Keratinocyte (primary cell): ENCODE data around the gene OTOG. TPM values are rescaled to one million over a fixed set of nuclear protein-coding genes. Genes with fewer than 3 reads are reported as not detected.

Experiments used
- DNase-seq: peaks from one replicate; pipeline ENCODE4 v3.0.0-alpha.2; 2011; ENCODE audit warnings: low read depth, missing footprints, low spot score
- FAIRE-seq: peaks from 2 replicates; lab custom pipeline; 2011; peaks lifted over from hg19 to GRCh38; lab: Jason Lieb, UNC
- H2AFZ ChIP-seq: 2 replicates; pipeline ENCODE4 v1.6.0; 2012; ENCODE audit warnings: low read length, control low read depth, inconsistent platforms; ENCODE audit not compliant: control insufficient read depth
- H3K27ac ChIP-seq: 2 replicates; pipeline ENCODE4 v1.5.1; 2011; ENCODE audit warnings: low read length; ENCODE audit not compliant: control insufficient read depth, insufficient read depth
- H3K27me3 ChIP-seq: 3 replicates; pipeline ENCODE4 v1.6.0; 2011; ENCODE audit warnings: low read length; ENCODE audit not compliant: control insufficient read depth, insufficient read depth; ENCODE audit errors: extremely low read depth
- H3K36me3 ChIP-seq, 2 experiments: 2 replicates in 1 of 2; 3 replicates in 1 of 2; pipeline ENCODE4 v1.5.1; 2011; ENCODE audit warnings: low read length in 2 of 2, mild to moderate bottlenecking in 1 of 2; ENCODE audit not compliant: control insufficient read depth in 2 of 2, insufficient read depth in 2 of 2; ENCODE audit errors: extremely low read depth in 1 of 2
- H3K4me1 ChIP-seq: 3 replicates; pipeline ENCODE4 v1.5.1; 2011; ENCODE audit warnings: low read length; ENCODE audit not compliant: control insufficient read depth, insufficient read depth; ENCODE audit errors: extremely low read depth
- H3K4me2 ChIP-seq: 3 replicates; pipeline ENCODE4 v1.6.0; 2011; ENCODE audit warnings: low read depth, low read length; ENCODE audit not compliant: control insufficient read depth, insufficient read depth; ENCODE audit errors: extremely low read depth
- H3K4me3 ChIP-seq, 3 experiments: fragments of 200-600 bp in 1 of 3; sonication (generic) in 1 of 3; 2 replicates in 2 of 3; 3 replicates in 1 of 3; pipeline ENCODE4 v1.5.1; 2011 to 2016; ENCODE audit warnings: low read length in 3 of 3, mild to moderate bottlenecking in 3 of 3, control low read depth in 2 of 3, inconsistent platforms in 1 of 3, low read depth in 1 of 3, mixed read lengths in 1 of 3, mixed run types in 1 of 3, moderate library complexity in 1 of 3; ENCODE audit not compliant: control insufficient read depth in 2 of 3, insufficient read depth in 2 of 3; ENCODE audit errors: extremely low read depth in 1 of 3
- H3K79me2 ChIP-seq: 2 replicates; pipeline ENCODE4 v1.6.0; 2012; ENCODE audit warnings: low read length; ENCODE audit not compliant: control insufficient read depth, insufficient read depth
- H3K9ac ChIP-seq: 3 replicates; pipeline ENCODE4 v1.6.0; 2011; ENCODE audit warnings: low read length; ENCODE audit not compliant: control insufficient read depth, insufficient read depth; ENCODE audit errors: extremely low read depth
- H3K9me1 ChIP-seq: 3 replicates; pipeline ENCODE4 v1.6.0; 2011; ENCODE audit warnings: low read length; ENCODE audit not compliant: control insufficient read depth, insufficient read depth; ENCODE audit errors: extremely low read depth
- H3K9me3 ChIP-seq: 2 replicates; pipeline ENCODE4 v1.5.1; 2012; ENCODE audit warnings: low read depth, low read length; ENCODE audit not compliant: control insufficient read depth
- H4K20me1 ChIP-seq: 3 replicates; pipeline ENCODE4 v1.6.0; 2011; ENCODE audit warnings: low read length; ENCODE audit not compliant: control insufficient read depth, insufficient read depth; ENCODE audit errors: extremely low read depth
- CTCF ChIP-seq, 3 experiments: IDR thresholded peaks in 1 of 3; conservative IDR thresholded peaks in 1 of 3; optimal IDR thresholded peaks in 1 of 3; 2 replicates in 2 of 3; 3 replicates in 1 of 3; pipeline versions ENCODE3 to v1.5.1; 2011; ENCODE audit warnings: low read length in 3 of 3, mild to moderate bottlenecking in 3 of 3, moderate library complexity in 2 of 3, control low read depth in 1 of 3, inconsistent platforms in 1 of 3; ENCODE audit not compliant: insufficient read depth in 2 of 3; ENCODE audit errors: extremely low read depth in 1 of 3
- EZH2 ChIP-seq: IDR thresholded peaks from one replicate; pipeline ENCODE4 v1.6.1; 2012; ENCODE audit warnings: inconsistent platforms, mild to moderate bottlenecking, low read length, moderate library complexity
- dilution Hi-C: fragments of 300-500 bp; cut with MboI; formaldehyde crosslinking; loops from one replicate; pipeline ENCODE4 v1.7.0; 2020; ENCODE audit warnings: low sequenced_read_pairs; ENCODE audit not compliant: extremely low pct_ligation_motif_present
- polyA plus RNA-seq, 5 experiments: library from polyadenylated mRNA; depleted of rRNA in 3 of 5; stranded (reverse) in 3 of 5; stranded (forward) in 1 of 5; unstranded in 1 of 5; fragments of >200 nt; gene quantifications; 1 replicate in 1 of 5; 2 replicates in 3 of 5; 3 replicates in 1 of 5; pipeline versions ENCODE4 v1.2.1 to v1.2.3, GENCODE V29; 2011 to 2012; ENCODE audit warnings: missing spikeins in 2 of 5, low read depth in 1 of 5, low replicate concordance in 1 of 5

OTOG gene
- polyA plus RNA-seq, 1 donor (not counting 4 experiments of a cell fraction or from before 2014, with no cell fraction given): not detected

- Histone ChIP-seq H3K79me2 (no peaks in the 10 kb centered on the region), H3K27me3 (peaks cover 17% of the 10 kb centered on the region), H2AFZ (no peak overlapping the region), H3K36me3 (no peaks in the 10 kb centered on the region), H3K4me3 (no peak overlapping the region), H3K27ac (no peak overlapping the region), H4K20me1 (no peaks in the 10 kb centered on the region), H3K4me1 (no peaks in the 10 kb centered on the region), H3K9ac (no peak overlapping the region), H3K4me2 (no peak overlapping the region), H3K9me3 (no peaks in the 10 kb centered on the region), H3K9me1 (no peaks in the 10 kb centered on the region)
- dilution Hi-C loops: no loop called here
- TF ChIP-seq CTCF (optimal IDR thresholded peaks at IDR 0.05 in 1 of 3, IDR thresholded peaks at IDR 0.05 in 1 of 3, conservative IDR thresholded peaks at IDR 0.05 in 1 of 3; ENCODE audit: extremely low read depth in 1 of 3, insufficient read depth in 2 of 3, low read length in 3 of 3) (no peak), EZH2 (no peak)
- FAIRE-seq (no peak), DNase-seq (no peak)
These were observed 106.6 kb downstream of the OTOG start for GRCh38 chr11:17653611-17654010.

GRCh38 chr11:17655682-17656081 lies 108.6 kb downstream of the OTOG start:
- dilution Hi-C loops: no loop called here
- TF ChIP-seq EZH2 (no peak), CTCF (optimal IDR thresholded peaks at IDR 0.05 in 1 of 3, IDR thresholded peaks at IDR 0.05 in 1 of 3, conservative IDR thresholded peaks at IDR 0.05 in 1 of 3; ENCODE audit: extremely low read depth in 1 of 3, insufficient read depth in 2 of 3, low read length in 3 of 3) (no peak)

More at GRCh38 chr11:17655682-17656081, 108.6 kb downstream of the OTOG start:
- H3K9me3 ChIP-seq: no peaks in the 10 kb centered on the region
- H3K4me2 ChIP-seq: no peak overlapping the region
- peaks cover 6% of the 10 kb centered on the region for H3K27me3 ChIP-seq
- no peak overlapping the region for H3K9ac ChIP-seq
- H2AFZ ChIP-seq: no peak overlapping the region
- no peaks in the 10 kb centered on the region for H3K4me1 ChIP-seq
- no peaks in the 10 kb centered on the region for H3K79me2 ChIP-seq
- FAIRE-seq (no peak), DNase-seq (no peak)
- no peaks in the 10 kb centered on the region for H3K9me1 ChIP-seq
- no peaks in the 10 kb centered on the region for H4K20me1 ChIP-seq
- H3K36me3 ChIP-seq: no peaks in the 10 kb centered on the region
- no peak overlapping the region for H3K4me3 ChIP-seq
- H3K27ac ChIP-seq: no peak overlapping the region
